Liver (tissue), 9 donors: Measurements from ENCODE around the gene ACTR6. TPM values are rescaled to one million over a fixed set of nuclear protein-coding genes. Genes with fewer than 3 reads are reported as not detected.

ENCODE experiments used
- DNase-seq: peaks from one replicate; pipeline ENCODE4 v3.0.0-alpha.2; 2017; ENCODE audit warnings: low spot score
- H3K27ac ChIP-seq, 2 donors: one replicate each; pipeline ENCODE4 v1.7.0; 2013; ENCODE audit warnings: inconsistent platforms in 2 of 2, low read length in 2 of 2, control low read depth in 1 of 2, low read depth in 1 of 2, mild to moderate bottlenecking in 1 of 2
- H3K27me3 ChIP-seq, 4 donors: one replicate each; pipeline versions ENCODE4 v1.6.1 to v1.7.0; 2013; ENCODE audit warnings: low read length in 3 of 4, inconsistent platforms in 1 of 4, mild to moderate bottlenecking in 1 of 4, moderate library complexity in 1 of 4; ENCODE audit not compliant: control insufficient read depth in 4 of 4, insufficient read depth in 4 of 4
- H3K36me3 ChIP-seq, 4 donors: one replicate each; pipeline versions ENCODE4 v1.6.1 to v1.7.0; 2013; ENCODE audit warnings: low read length in 3 of 4, mild to moderate bottlenecking in 3 of 4, low read depth in 1 of 4, moderate library complexity in 1 of 4; ENCODE audit not compliant: control insufficient read depth in 4 of 4, insufficient read depth in 3 of 4
- H3K4me1 ChIP-seq, 4 donors: one replicate each; pipeline versions ENCODE4 v1.6.1 to v1.7.0; 2013; ENCODE audit warnings: low read length in 3 of 4, mild to moderate bottlenecking in 3 of 4, moderate library complexity in 1 of 4; ENCODE audit not compliant: control insufficient read depth in 4 of 4, insufficient read depth in 4 of 4
- H3K4me3 ChIP-seq, 3 donors: one replicate each; pipeline versions ENCODE4 v1.6.1 to v1.7.0; 2013; ENCODE audit warnings: low read length in 3 of 3, control low read depth in 1 of 3, low read depth in 1 of 3, mild to moderate bottlenecking in 1 of 3
- H3K9ac ChIP-seq, 2 donors: one replicate each; pipeline ENCODE4 v1.7.0; 2013; ENCODE audit warnings: low read length in 2 of 2, mild to moderate bottlenecking in 2 of 2, moderate library complexity in 2 of 2, control low read depth in 1 of 2, low read depth in 1 of 2
- H3K9me3 ChIP-seq, 4 donors: one replicate each; pipeline versions ENCODE4 v1.6.1 to v1.7.0; 2013; ENCODE audit warnings: low read length in 3 of 4; ENCODE audit not compliant: control insufficient read depth in 4 of 4
- EGR1 ChIP-seq, 2 donors: IDR thresholded peaks; 2 replicates each; pipeline ENCODE4 v1.6.1; 2016 to 2018; ENCODE audit warnings: antibody characterized with exemption in 2 of 2, low read depth in 2 of 2
- FOXA1 ChIP-seq: IDR thresholded peaks from 2 replicates; pipeline ENCODE4 v1.6.1; 2016; ENCODE audit warnings: antibody characterized with exemption
- FOXA2 ChIP-seq: IDR thresholded peaks from 2 replicates; pipeline ENCODE4 v1.6.1; 2016; ENCODE audit warnings: antibody characterized with exemption
- GABPA ChIP-seq, 2 donors: IDR thresholded peaks in 1 of 2; conservative IDR thresholded peaks in 1 of 2; 2 replicates each; pipeline ENCODE4 v1.6.1; 2016; ENCODE audit warnings: antibody characterized with exemption in 2 of 2, mild to moderate bottlenecking in 1 of 2, moderate library complexity in 1 of 2
- HNF4G ChIP-seq: IDR thresholded peaks from 2 replicates; pipeline ENCODE4 v1.6.1; 2016; ENCODE audit warnings: antibody characterized with exemption
- JUND ChIP-seq, 2 donors: IDR thresholded peaks; 2 replicates each; pipeline ENCODE4 v1.6.1; 2016; ENCODE audit warnings: antibody characterized with exemption in 2 of 2
- NR2F2 ChIP-seq: IDR thresholded peaks from 2 replicates; pipeline ENCODE4 v1.6.1; 2016; ENCODE audit warnings: antibody characterized with exemption
- RAD21 ChIP-seq, 2 donors: IDR thresholded peaks; 2 replicates each; pipeline ENCODE4 v1.6.1; 2016; ENCODE audit warnings: antibody characterized with exemption in 2 of 2, mild to moderate bottlenecking in 2 of 2
- SP1 ChIP-seq: IDR thresholded peaks from 2 replicates; pipeline ENCODE4 v1.6.1; 2018; ENCODE audit warnings: antibody characterized with exemption, mild to moderate bottlenecking
- YY1 ChIP-seq: IDR thresholded peaks from 2 replicates; pipeline ENCODE4 v1.6.1; 2016; ENCODE audit warnings: antibody characterized with exemption, mild to moderate bottlenecking
- WGBS: extraction: QIAGEN DNeasy Blood & Tissue Kit; methylation state at CpG from one replicate; pipeline ENCODE4 v1.1.7; 2013; 5-methylcytosine and 5-hydroxymethylcytosine counted together
- polyA plus RNA-seq, 2 donors: library from polyadenylated mRNA; stranded (reverse) in 1 of 2; unstranded in 1 of 2; fragments of 200-250 nt in 1 of 2; fragments of >200 nt in 1 of 2; fragmentation: Nextera tagmentation in 1 of 2; extraction: Ambion mirVana in 1 of 2; gene quantifications; one replicate each; pipeline versions ENCODE4 v1.2.1 to v1.2.3, GENCODE V29; 2013 to 2015
- total RNA-seq, 2 donors: library from RNA; depleted of rRNA; stranded (reverse); fragments of >200 nt; gene quantifications; one replicate each; pipeline ENCODE4 v1.2.3, GENCODE V29; 2014
- TF ChIP-seq, protein P1 (sequence below): IDR thresholded peaks from 2 replicates; pipeline ENCODE4 v1.6.1; 2016; ENCODE audit warnings: antibody characterized with exemption
- TF ChIP-seq, protein P2 (sequence below): IDR thresholded peaks from 2 replicates; pipeline ENCODE4 v1.6.1; 2016; ENCODE audit warnings: antibody characterized with exemption, mild to moderate bottlenecking
- TF ChIP-seq, protein P3 (sequence below): IDR thresholded peaks from 2 replicates; pipeline ENCODE4 v1.6.1; 2016; ENCODE audit warnings: antibody characterized with exemption
- TF ChIP-seq, protein P4 (sequence below): fragments of 150-350 bp; IDR thresholded peaks from 2 replicates; pipeline ENCODE4 v1.5.1; 2017; ENCODE audit warnings: improper control_type of control experiment, low read depth, low read length; ENCODE audit not compliant: missing input control
- TF ChIP-seq, protein P5 (sequence below): IDR thresholded peaks from 2 replicates; pipeline ENCODE4 v1.6.1; 2016; ENCODE audit warnings: antibody characterized with exemption
- donor health status: healthy.
- donor health status: healthy.
- donor health status: healthy.
- donor health status: healthy.
- donor health status: healthy.

The ACTR6 gene
- total and polyA plus RNA-seq, 4 donors: 6.9 to 9.7 (median 8.7) TPM

DNA sequence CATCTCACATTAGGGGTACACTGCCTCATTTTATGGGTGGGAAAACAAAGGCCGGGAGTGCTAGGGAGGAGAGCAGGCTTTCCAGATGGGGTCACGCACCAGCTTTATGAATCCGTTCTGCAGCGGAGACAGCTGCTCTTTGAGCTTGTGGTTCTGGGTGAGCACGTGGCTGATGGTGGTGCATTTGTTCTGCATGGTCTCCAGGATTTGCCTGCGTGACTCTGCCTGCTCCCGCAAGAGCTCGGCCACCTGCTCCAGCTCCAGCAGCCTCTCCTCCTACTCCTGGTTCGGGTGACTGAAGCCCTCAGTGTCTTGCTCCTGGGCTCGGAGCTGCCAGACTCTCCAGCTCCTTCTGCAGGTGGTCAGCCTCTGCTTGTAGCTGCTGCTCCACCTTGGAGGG, 34.4 kb upstream of the ACTR6 start:
- Histone ChIP-seq H3K4me3 (no peak overlapping the region), H3K36me3 (peaks cover 0 to 3% (median 0%) of the 10 kb centered on the region in 4 donors), H3K27me3 (no peaks in the 10 kb centered on the region), H3K9me3 (no peaks in the 10 kb centered on the region), H3K9ac (no peak overlapping the region), H3K4me1 (peaks cover 0 to 5% (median 2%) of the 10 kb centered on the region in 4 donors), H3K27ac (no peak overlapping the region)
- WGBS: 96% methylated on average over 10 of the region's 10 CpGs
- TF ChIP-seq, protein P1, sequence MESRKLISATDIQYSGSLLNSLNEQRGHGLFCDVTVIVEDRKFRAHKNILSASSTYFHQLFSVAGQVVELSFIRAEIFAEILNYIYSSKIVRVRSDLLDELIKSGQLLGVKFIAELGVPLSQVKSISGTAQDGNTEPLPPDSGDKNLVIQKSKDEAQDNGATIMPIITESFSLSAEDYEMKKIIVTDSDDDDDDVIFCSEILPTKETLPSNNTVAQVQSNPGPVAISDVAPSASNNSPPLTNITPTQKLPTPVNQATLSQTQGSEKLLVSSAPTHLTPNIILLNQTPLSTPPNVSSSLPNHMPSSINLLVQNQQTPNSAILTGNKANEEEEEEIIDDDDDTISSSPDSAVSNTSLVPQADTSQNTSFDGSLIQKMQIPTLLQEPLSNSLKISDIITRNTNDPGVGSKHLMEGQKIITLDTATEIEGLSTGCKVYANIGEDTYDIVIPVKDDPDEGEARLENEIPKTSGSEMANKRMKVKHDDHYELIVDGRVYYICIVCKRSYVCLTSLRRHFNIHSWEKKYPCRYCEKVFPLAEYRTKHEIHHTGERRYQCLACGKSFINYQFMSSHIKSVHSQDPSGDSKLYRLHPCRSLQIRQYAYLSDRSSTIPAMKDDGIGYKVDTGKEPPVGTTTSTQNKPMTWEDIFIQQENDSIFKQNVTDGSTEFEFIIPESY: no peak
- TF ChIP-seq FOXA2 (no peak), YY1 (no peak), JUND (IDR thresholded peaks at IDR 0.05) (no peak), RAD21 (IDR thresholded peaks at IDR 0.05) (no peak), FOXA1 (no peak)
- TF ChIP-seq, protein P2, sequence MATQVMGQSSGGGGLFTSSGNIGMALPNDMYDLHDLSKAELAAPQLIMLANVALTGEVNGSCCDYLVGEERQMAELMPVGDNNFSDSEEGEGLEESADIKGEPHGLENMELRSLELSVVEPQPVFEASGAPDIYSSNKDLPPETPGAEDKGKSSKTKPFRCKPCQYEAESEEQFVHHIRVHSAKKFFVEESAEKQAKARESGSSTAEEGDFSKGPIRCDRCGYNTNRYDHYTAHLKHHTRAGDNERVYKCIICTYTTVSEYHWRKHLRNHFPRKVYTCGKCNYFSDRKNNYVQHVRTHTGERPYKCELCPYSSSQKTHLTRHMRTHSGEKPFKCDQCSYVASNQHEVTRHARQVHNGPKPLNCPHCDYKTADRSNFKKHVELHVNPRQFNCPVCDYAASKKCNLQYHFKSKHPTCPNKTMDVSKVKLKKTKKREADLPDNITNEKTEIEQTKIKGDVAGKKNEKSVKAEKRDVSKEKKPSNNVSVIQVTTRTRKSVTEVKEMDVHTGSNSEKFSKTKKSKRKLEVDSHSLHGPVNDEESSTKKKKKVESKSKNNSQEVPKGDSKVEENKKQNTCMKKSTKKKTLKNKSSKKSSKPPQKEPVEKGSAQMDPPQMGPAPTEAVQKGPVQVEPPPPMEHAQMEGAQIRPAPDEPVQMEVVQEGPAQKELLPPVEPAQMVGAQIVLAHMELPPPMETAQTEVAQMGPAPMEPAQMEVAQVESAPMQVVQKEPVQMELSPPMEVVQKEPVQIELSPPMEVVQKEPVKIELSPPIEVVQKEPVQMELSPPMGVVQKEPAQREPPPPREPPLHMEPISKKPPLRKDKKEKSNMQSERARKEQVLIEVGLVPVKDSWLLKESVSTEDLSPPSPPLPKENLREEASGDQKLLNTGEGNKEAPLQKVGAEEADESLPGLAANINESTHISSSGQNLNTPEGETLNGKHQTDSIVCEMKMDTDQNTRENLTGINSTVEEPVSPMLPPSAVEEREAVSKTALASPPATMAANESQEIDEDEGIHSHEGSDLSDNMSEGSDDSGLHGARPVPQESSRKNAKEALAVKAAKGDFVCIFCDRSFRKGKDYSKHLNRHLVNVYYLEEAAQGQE: no peak
- TF ChIP-seq, protein P3, sequence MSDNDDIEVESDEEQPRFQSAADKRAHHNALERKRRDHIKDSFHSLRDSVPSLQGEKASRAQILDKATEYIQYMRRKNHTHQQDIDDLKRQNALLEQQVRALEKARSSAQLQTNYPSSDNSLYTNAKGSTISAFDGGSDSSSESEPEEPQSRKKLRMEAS: no peak
- TF ChIP-seq, protein P4, sequence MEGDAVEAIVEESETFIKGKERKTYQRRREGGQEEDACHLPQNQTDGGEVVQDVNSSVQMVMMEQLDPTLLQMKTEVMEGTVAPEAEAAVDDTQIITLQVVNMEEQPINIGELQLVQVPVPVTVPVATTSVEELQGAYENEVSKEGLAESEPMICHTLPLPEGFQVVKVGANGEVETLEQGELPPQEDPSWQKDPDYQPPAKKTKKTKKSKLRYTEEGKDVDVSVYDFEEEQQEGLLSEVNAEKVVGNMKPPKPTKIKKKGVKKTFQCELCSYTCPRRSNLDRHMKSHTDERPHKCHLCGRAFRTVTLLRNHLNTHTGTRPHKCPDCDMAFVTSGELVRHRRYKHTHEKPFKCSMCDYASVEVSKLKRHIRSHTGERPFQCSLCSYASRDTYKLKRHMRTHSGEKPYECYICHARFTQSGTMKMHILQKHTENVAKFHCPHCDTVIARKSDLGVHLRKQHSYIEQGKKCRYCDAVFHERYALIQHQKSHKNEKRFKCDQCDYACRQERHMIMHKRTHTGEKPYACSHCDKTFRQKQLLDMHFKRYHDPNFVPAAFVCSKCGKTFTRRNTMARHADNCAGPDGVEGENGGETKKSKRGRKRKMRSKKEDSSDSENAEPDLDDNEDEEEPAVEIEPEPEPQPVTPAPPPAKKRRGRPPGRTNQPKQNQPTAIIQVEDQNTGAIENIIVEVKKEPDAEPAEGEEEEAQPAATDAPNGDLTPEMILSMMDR: no peak
- DNase-seq: no peak

DNA sequence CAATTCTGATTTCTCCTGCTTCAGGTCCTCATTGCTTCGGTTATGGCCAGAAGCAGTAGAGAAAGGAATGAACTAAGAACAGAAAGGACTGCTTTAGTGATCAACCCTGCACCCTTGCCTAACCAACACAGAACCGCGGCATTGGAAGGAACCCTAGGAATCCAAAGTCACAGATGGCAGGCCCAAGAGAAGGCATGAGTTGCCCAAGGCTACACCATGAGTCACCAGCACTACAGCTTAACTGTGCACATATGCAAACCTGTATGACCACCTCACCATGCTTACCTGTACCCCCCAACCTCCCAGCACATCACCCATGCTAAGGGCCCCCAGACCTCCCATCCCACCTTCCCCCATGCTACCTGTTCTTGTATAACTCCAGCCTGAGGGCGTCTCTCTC, 32.1 kb upstream of the ACTR6 start:
- no peak overlapping the region for H3K4me3 ChIP-seq
- H3K9ac ChIP-seq: no peak overlapping the region
- no peak overlapping the region for H3K27ac ChIP-seq
- H3K36me3 ChIP-seq: peaks cover 0 to 3% (median 2%) of the 10 kb centered on the region in 4 donors
- H3K4me1 ChIP-seq: peaks cover 0 to 5% (median 2%) of the 10 kb centered on the region in 4 donors
- DNase-seq: no peak
- no peaks in the 10 kb centered on the region for H3K27me3 ChIP-seq
- 98% methylated on average over 4 of the region's 4 CpGs for WGBS
- H3K9me3 ChIP-seq: no peaks in the 10 kb centered on the region
- no peak for TF ChIP-seq JUND (IDR thresholded peaks at IDR 0.05)
- TF ChIP-seq, protein P1: no peak
- TF ChIP-seq, protein P4: no peak
- no peak for TF ChIP-seq SP1
- TF ChIP-seq, protein P5, sequence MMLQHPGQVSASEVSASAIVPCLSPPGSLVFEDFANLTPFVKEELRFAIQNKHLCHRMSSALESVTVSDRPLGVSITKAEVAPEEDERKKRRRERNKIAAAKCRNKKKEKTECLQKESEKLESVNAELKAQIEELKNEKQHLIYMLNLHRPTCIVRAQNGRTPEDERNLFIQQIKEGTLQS: no peak
- TF ChIP-seq FOXA2: no peak
- TF ChIP-seq RAD21 (IDR thresholded peaks at IDR 0.05): no peak
- TF ChIP-seq EGR1 (IDR thresholded peaks at IDR 0.05; ENCODE audit: low read depth in 2 of 2): no peak
- TF ChIP-seq, protein P3: no peak
- TF ChIP-seq HNF4G: no peak
- TF ChIP-seq YY1: no peak
- no peak for TF ChIP-seq GABPA (IDR thresholded peaks at IDR 0.05 in 1 of 2, conservative IDR thresholded peaks at IDR 0.05 in 1 of 2)
- TF ChIP-seq NR2F2: no peak
